Esophagus muscularis mucosa (tissue), 4 donors: ENCODE results near the gene KRTAP5-4.

Experiments used
- EP300 ChIP-seq: sonication (generic); formaldehyde crosslinking; IDR thresholded peaks from one replicate; pipeline ENCODE4 v1.6.1; 2017; ENCODE audit warnings: antibody characterized with exemption
- POLR2A ChIP-seq: fragments of 450-650 bp; IDR thresholded peaks from one replicate; pipeline ENCODE4 v1.6.1; 2017; ENCODE audit warnings: antibody characterized with exemption, moderate library complexity, mild to moderate bottlenecking, low read depth
- POLR2AphosphoS5 ChIP-seq, 2 donors: sonication (generic); formaldehyde crosslinking; IDR thresholded peaks; one replicate each; pipeline ENCODE4 v1.6.1; 2017; ENCODE audit warnings: antibody characterized with exemption in 2 of 2
- TF ChIP-seq, protein P1 (sequence below), 3 experiments: fragments of 200-600 bp in 2 of 3; fragments of 450-650 bp in 1 of 3; sonication (generic) in 2 of 3; IDR thresholded peaks; one replicate each; pipeline ENCODE4 v1.5.1; 2017 to 2019; ENCODE audit warnings: antibody characterized with exemption in 3 of 3, mild to moderate bottlenecking in 2 of 3, moderate library complexity in 1 of 3

- TF ChIP-seq, protein P1, sequence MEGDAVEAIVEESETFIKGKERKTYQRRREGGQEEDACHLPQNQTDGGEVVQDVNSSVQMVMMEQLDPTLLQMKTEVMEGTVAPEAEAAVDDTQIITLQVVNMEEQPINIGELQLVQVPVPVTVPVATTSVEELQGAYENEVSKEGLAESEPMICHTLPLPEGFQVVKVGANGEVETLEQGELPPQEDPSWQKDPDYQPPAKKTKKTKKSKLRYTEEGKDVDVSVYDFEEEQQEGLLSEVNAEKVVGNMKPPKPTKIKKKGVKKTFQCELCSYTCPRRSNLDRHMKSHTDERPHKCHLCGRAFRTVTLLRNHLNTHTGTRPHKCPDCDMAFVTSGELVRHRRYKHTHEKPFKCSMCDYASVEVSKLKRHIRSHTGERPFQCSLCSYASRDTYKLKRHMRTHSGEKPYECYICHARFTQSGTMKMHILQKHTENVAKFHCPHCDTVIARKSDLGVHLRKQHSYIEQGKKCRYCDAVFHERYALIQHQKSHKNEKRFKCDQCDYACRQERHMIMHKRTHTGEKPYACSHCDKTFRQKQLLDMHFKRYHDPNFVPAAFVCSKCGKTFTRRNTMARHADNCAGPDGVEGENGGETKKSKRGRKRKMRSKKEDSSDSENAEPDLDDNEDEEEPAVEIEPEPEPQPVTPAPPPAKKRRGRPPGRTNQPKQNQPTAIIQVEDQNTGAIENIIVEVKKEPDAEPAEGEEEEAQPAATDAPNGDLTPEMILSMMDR (IDR thresholded peaks at IDR 0.05) = no peak
- TF ChIP-seq POLR2AphosphoS5 (IDR thresholded peaks at IDR 0.05) (no peak), POLR2A (no peak), EP300 (no peak)
These were observed 24.5 kb downstream of the KRTAP5-4 start for GRCh38 chr11:1597331-1597993.
